AG08395 (cell line): ENCODE data around the gene CACNA2D1.
"Not testable (repeated sequence)": the region's sequence is repeated elsewhere in the genome, so short reads cannot be mapped to it uniquely, and the experiment has no call there.

ENCODE experiments used
- DNase-seq: peaks from one replicate; pipeline ENCODE4 v3.0.0; 2012; ENCODE audit warnings: mixed read lengths, low spot score

The CACNA2D1 gene

DNA sequence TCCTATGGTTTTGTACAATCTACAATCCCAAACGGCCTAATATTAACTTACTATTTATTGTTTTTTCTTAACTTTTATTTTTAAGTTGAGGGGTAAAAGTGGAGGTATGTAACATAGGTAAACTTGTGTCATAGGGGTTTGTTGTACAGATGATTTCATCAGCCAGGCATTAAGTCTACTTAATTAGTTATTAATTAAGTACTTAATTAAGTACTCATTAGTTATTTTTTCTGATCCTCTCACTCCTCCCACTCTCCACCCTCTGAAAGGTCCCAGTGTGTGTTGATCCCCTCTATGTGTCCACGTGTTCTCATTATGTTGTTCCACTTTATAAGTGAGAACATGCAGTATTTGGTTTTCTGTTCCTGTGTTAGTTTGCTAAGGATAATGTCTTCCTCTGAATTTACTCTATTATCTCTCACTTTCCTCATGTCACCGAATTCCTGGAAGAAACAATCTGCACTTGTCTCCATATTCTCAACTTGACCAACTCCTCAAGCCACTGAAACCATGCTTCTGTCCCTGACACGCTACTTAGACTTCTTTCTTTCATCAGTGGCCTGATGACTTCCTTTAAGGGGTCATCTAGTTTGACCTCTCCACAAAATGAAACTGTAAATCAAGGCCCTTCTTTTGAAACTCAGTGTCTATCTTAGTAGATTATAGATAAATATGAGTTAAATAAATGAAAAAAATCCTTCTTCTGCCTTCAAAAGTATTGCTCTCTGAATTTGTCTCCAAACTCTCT lies 9.1 kb downstream of the CACNA2D1 start:
- no peak for DNase-seq

DNA sequence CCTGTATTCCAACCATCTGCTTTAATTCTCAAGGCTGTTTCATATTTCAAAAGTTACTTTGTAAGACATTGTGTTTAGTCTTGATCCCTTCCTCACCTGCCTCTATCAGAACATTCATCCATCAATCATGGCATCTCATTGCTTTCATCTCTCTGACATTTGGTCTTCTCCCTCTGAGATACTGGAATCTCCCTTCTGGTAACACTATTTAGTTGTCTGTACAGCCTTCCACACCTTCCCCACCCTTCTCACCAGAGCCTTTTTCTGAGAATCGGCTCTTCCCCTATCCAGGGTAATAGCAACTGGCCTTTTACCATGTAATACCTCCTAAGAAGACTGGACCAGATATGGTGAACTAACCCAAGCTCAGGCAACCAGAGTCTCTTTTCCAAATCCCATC lies 10.1 kb downstream of the CACNA2D1 start:
- no peak for DNase-seq

DNA sequence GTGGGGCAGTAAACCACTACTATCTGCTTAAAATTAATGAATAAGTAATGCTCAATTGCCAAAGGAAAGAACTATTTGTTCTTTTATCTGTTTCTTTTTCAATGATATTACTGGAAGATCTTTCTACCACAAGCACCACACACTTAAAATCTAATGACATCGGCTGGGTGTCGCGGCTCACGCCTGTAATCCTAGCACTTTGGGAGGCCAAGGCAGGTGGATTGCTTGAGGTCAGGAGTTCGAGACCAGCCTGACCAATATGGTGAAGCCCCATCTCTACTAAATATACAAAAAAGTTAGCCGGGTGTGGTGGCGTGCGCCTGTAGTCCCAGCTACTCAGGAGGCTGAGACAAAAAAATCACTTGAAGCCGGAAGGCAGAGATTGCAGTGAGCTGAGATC lies 10.8 kb downstream of the CACNA2D1 start:
- DNase-seq, result not testable (repeated sequence)

DNA sequence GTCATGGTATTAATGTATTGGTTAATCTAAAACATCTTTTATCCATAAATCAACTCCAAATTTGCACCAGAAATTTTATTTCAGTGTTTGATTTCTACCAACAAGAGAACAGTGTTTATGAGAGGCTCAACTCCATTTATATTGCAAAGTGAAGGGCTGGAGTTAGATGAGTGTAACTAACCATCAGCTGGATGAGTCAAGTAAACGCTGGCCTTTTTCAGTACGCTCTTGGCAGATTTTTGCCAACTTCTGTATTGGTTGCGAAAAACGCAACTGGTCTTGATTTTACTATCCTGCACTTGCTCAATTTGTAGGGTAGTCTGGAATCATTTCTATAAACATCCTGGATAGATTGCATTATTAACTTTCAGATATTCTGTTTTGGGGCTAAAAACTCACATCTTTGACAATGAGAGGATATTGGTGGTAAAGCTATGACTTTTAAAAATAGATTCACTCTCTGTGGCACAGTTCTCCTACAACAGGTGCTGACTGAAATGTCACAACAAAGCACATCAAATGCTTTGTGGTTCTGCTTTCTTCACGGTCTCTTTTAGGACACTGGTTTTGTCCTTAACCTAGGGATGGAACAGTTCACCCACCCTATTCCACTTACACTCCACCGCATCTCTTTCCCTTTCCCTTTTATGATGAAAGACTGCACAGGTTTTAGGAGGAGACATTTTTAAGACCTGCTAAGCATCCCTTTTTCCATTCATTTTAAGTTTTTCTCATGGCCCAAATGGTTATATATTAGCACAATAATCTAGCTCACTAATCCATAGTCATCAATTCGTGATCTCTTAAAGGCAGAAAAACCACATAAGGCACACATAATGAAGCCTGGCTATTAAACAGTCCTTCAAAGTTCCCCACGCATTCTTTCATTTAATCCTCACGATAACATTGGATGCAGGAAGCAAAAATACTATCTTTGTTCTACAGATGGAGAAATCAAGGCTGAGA lies 12.8 kb downstream of the CACNA2D1 start:
- peak; percentile 67 for DNase-seq

DNA sequence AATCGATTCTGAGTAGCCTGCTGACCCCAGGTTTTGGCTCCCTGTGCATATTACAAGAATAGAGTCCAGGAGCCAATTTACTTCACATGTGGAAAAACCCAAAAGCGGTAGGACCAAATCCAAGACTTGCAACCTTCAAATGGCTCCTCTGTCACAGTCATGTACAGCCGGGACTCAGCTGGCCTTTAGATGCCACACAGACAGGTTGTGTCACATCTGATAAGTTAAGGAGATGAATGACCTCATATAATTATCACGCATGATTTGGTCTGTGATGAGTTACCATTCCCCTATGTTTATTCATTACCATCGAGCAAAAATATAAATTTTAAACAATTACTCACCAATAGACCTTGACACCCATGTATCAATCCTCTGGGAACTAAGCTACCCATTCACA lies 14.2 kb downstream of the CACNA2D1 start:
- no peak for DNase-seq

DNA sequence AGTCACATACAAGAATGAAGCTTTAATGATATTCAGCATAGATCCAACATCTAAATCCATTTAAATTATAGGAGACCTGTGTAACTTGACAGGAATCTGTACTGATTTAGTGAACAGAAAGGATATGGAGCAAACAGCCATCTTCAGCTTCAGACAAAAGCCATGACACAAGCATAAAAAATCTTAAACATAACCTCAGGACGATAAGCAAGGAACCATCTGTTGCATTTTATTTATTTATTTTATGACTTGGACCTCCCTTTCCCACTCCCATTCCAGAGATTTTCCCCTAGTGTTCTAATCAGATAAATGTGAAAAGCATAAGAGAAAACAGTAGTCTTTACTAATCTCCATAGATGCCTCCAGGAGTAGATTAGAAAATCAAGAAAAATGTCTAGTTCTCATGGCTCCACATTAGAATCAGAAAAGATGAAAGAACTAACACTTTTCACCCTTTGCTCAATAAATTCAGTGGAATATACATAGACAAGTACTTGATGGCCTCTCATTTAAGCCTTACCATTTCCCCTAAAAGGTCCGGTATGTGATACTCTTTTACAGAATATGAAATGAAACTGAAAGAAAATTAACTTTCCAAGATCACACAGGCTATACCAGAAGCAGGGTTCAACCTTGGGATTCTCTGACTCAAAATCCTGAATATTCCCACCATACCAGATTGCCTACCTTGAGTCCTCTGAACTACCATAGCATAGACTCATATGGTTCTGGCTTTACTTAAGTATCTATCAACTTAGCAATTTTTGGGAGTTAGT lies 15.2 kb downstream of the CACNA2D1 start:
- peak; percentile 39 for DNase-seq

DNA sequence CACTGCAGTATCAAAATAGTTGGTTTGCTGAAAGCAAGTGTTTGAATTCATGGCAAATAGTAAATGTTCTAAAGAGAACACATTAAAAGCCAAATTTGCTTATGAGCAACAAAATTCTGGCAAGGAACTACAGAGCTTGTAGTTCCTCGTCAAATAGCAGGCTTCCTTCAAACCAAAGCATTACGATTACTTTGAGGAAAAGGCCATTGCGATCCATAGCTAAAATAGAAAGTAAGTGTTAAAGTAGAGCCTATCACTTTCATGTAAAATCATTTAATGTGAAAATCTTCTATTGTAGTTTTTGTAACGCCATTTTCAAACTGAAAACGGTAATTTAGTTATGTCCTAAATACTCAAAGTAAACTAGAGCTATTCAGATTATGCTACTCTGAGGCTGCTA lies 20.1 kb downstream of the CACNA2D1 start:
- DNase-seq, result no peak

DNA sequence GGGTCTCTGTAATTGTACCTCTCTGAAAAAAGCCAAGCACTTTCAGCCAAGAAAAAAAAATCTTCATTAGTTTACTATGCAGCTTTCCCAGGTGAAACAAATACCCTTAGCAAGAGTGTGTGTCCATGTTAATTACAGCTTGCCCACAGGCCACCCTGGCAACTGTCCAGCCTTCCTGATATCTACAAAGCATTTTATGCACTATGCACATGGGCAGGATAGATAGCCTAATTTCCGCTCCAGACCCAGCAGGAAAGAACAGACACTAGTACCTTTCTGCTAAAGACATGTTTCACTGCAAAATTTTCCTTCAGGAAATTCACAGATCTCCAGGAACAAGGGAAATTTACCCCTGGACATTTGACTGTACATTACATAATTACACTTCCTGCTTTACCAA lies 24.4 kb downstream of the CACNA2D1 start:
- DNase-seq, result no peak

DNA sequence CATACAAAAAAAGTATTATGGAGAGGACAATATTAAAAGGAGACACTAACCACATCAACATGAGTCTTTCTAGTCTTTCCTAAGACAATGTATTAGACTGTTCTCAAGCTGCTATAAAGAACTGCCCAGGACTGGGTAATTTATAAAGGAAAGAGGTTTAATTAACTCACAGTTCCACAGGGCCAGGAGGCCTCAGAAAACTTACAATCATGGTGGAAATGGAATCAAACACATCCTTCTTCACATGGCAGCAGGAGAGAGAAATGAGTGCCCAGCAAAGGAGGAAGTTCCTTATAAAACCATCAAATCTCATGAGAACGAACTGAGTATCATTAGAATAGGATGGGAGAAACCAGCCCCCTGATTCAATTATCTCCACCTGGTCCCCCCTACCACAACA lies 25.7 kb downstream of the CACNA2D1 start:
- DNase-seq, result no peak

DNA sequence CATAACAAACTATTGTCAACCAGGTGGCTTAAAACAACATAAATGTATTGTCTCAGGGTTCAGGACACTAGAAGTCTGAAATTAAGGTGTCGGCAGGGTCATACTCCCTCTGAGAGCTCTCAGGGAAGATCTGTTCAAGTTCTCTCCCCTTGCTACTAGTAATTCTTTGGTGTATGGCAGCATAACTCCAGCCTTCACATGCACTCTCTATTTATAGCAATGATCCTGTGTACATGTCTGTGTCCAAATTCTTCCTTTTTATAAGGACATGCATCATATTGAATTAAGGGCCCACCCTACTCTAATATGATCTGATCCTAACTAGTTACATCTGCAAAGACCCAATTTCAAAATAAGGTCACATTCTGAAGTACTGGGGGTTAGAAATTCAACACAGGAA lies 27.2 kb downstream of the CACNA2D1 start:
- DNase-seq, result no peak

DNA sequence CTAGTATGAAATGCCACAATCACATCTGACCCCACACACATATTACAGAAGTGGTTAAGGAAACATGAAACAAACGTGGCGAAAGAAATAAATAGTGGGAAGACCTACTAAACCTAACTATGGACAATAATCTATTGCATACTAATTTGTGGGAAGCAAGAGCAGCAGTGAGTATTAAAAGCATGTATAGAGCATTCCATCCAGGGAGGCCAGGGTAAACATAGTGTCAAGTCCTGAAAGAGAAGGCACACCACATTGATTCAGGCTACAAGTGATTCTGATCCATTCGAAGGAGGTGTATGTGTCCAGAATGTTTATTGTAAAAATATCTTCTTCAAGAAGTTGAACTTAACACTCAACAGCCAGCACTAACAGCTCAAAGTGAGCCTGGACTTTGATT lies 29.2 kb downstream of the CACNA2D1 start:
- no peak for DNase-seq

DNA sequence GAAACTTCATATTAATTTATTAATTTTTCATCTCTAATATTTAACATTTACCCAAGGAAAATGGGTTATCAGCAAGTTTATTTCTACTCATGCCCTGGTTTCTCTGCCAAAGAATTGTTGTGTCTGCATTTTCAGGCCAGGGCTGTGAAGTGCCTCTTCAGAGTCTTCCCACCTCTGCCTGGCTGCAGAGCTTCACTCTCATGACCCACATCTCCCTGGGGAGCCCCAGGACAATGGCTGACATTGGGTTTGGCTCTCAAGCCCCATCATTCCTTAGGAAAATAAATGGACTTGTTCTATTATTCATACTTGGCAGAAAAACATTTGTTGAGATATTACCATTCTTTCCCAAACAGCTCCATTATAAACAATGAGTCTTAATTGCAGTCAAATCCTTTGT lies 30.3 kb downstream of the CACNA2D1 start:
- peak; percentile 4 for DNase-seq

DNA sequence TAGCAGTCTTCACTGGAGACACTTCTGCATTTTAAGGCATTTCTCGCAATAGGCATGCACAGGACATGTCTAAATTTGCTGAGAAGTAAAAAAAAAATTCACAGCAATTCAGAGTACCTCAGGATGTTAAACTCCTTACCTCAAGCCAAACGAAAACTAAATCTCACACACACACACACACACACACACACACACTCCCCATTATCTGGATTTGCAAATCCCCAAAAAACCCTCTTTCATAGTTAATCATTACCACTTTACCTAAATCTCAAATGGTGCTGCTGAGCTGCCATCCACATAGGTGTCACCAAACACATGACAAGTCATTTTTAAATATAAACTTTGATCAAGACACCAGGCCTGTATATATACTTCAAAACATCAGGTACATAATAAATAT lies 31.8 kb downstream of the CACNA2D1 start:
- no peak for DNase-seq

DNA sequence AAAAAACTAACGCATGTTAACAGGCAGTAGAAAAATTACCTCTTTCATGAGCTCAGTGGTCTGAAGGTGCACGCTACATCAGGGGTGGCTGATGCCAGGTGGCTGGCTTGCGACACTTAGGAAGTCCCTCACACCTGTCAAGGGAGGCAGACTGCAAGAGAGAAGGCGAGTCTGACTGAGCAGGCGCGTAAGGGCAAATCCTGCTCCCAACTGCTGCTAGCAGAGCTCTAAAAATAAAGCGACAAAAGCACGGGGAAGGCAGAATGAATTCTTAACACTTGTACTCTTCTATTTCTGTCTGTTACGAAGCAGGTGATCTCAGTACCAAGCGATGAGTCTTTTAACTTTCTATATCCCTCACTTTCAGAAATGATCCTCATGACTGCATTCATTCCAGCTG lies 33.1 kb downstream of the CACNA2D1 start:
- DNase-seq, result no peak

DNA sequence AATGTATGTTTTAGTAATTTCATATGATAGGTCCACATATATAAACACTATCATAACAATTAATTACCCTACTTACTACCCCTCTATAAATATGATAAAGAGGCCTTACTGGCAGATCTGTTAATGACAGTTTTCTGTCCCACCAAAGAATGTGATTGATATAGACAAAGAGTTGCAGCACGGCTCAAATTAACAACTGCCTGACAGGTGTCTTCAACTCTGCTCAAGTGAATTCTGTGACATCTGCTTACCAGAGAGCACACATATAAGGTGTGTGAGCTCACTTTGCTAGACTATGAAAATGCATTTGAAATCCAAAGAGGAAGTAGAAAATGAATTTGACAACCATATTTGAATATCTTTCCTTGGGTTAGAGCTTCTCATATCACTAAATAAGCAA lies 36.6 kb downstream of the CACNA2D1 start:
- no peak for DNase-seq

DNA sequence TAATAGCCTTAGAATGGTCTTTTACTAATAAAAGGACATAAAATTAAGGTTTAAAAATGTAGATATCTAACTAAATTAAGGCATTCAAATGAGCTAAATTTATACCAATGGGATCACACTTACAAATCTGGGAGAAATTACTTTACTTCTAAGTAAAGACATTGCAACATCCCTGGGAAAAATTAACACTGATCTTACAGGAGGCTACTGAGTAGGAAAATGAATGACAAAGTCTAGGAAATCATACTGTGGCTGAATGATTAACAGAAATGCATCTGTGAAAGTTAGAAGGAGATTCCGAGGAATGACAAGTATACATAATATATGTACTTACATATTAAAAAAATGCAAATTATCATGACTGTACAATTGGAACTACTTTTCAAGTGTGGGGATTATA lies 38.3 kb downstream of the CACNA2D1 start:
- DNase-seq, result no peak

DNA sequence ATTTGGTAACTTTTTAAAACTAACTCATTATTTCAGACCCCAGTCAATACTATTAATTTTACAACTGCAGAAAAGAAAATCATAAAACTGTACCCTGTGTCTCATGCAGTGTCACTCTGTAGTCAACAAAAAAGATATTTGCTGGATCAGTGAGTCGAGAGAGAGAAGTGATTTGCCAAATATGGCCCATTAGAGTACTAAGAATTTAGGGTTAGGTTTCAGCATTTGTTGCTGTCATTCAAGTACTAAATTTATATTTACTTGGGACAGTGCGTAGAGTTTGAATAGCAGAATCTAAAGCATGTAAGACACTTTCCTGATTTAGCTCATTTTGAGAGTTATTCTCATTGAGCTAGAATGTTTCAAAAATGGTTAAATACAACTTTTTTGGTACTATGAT lies 38.9 kb downstream of the CACNA2D1 start:
- no peak for DNase-seq

DNA sequence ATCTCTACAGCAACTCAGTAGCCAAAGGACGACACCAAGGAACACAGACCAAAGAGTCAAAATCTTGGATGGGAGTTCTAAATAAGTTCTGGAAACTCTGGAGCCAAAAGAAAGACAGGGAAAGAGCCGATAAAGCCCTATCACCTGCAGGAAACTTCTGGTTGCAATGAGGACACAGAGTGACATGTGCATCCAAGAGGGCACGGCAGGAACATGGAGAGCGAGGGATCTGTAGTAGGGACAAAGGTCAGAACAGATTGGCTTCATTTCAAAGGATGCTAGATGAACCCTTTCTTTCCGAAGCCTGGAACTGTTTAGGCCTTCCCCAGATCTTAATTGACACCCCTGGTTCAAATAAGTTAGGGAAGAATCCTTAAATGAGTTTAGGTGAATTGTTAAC lies 39.5 kb downstream of the CACNA2D1 start:
- no peak for DNase-seq

DNA sequence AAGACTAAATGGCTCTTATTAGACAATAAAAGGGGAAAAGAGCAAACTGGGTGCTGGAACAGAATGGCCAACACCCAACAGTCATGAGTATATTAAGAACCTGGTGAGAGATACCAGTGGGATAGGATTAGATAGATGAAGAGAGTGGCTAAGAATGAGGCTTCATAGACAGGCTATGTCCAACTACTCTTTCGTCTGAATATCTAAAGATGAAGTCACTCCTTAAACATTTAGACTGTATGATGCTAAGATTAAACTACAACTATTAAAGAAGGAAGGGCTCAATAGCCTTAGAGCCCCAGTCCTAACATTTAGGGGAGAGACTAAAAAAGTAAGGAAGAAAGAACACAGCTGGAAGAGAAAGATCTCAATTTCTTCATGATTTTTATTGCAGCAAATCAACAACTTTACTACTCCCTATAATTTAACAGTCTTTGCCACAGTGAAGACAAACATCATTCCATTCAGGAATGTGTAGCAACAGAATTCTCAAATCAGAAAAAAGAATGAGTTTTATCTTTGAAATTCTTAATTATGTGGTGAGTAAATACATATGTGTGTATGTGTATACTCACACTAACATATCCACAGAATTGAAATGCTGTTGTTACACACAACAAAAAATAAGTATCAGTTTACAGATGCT lies 45.6 kb downstream of the CACNA2D1 start:
- no peak for DNase-seq

DNA sequence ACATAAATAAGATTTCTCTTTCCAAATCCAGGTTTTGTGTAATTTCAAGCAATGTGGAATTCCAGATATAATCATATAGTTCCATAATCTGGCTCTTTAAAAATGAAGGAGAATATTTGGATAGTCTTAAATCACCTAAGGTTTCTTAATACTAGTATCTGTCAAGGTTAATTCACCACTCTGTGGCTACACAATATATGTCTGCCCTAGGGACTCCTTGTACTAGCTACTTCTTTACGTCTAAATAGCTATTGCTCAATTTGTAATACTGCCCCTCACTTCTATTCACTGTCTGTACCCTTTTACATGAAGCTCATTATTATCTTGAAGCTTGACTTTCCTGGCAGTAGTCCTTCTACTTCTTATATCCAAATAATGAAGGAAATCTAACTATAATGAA lies 47.2 kb downstream of the CACNA2D1 start:
- DNase-seq, result no peak

DNA sequence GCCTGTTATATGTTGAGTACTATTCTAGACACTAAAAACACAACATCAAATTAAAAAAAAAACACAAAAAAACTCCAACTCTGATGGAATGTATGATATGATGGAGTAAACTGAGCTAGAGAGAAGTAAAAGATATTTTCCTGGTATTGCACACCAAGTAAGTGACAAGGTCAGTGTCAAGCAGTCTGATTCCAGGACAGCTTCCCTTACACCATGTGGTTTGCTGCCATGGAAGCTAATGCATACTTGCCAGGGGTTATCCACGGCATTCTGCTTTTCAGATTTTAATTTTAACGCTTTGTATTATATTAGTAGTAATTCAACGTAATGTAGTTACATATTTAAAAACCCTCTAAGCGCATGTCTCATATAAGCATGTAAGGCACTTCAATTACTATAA lies 48.4 kb downstream of the CACNA2D1 start:
- no peak for DNase-seq

DNA sequence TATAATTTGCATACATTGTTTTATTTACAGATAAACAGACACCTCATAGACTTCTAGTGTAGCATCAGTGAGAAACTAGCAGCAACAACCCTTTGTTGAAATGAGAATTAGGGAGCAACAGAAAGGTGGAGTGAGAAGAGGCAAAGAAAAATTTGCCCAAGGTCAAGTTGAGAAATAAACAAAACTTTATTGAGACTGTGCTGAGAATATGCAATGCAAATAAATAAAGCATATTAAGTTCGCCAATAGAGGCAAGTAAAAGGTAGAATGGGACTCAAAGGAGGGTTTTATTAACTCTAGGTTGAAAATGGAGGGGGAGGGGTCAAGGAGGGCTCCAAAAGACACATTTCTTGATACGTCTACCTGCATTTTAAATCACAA lies 49.7 kb downstream of the CACNA2D1 start:
- DNase-seq, result no peak
